CD4-positive, alpha-beta T cell (primary cell): Measurements from ENCODE around the gene MACROD2. TPM values are rescaled to one million over a fixed set of nuclear protein-coding genes. Genes with fewer than 3 reads are reported as not detected.

Experiments
- ATAC-seq: fragments of 200-7000 bp; cut with Tn5 transposase; one replicate; pipeline ENCODE4 v1.10.0; 2022; ENCODE audit warnings: mild to moderate bottlenecking; ENCODE audit not compliant: poor library complexity
- CTCF ChIA-PET: fragments of 350-600 bp; sonication (Branson Sonifier 250); formaldehyde crosslinking; loops from one replicate; lab custom pipeline; 2021; ENCODE audit warnings: antibody characterized with exemption, inconsistent platforms; lab: Charles Lee
- POLR2A ChIA-PET: fragments of 350-600 bp; sonication (Branson Sonifier 250); formaldehyde crosslinking; loops from one replicate; lab custom pipeline; 2021; ENCODE audit warnings: antibody characterized with exemption, inconsistent platforms; lab: Charles Lee
- DNase-seq, 14 experiments: peaks; one replicate each; pipeline ENCODE4 v3.0.0-alpha.2; 2013 to 2020; ENCODE audit warnings: mixed read lengths in 2 of 14
- H3K27ac ChIP-seq, 2 donors: one replicate each; pipeline versions ENCODE4 v1.5.1 to v1.7.0; 2013; ENCODE audit warnings: low read length in 2 of 2, low read depth in 1 of 2, mild to moderate bottlenecking in 1 of 2
- H3K27me3 ChIP-seq, 2 experiments: 1 replicate in 1 of 2; 2 replicates in 1 of 2; pipeline versions ENCODE4 v1.6.1 to v1.7.0; 2013; ENCODE audit warnings: low read length in 2 of 2, control low read depth in 1 of 2, mild to moderate bottlenecking in 1 of 2, moderate library complexity in 1 of 2; ENCODE audit not compliant: insufficient read depth in 2 of 2, control insufficient read depth in 1 of 2
- H3K36me3 ChIP-seq: one replicate; pipeline ENCODE4 v1.6.1; 2013; ENCODE audit warnings: low read length, control low read depth; ENCODE audit not compliant: insufficient read depth
- H3K4me1 ChIP-seq: one replicate; pipeline ENCODE4 v1.6.1; 2013; ENCODE audit warnings: low read length, control low read depth; ENCODE audit not compliant: insufficient read depth
- H3K4me3 ChIP-seq: one replicate; pipeline ENCODE4 v1.5.1; 2013; ENCODE audit warnings: mild to moderate bottlenecking, low read length, moderate library complexity
- H3K9me3 ChIP-seq, 2 experiments: 1 replicate in 1 of 2; 2 replicates in 1 of 2; pipeline versions ENCODE4 v1.6.1 to v1.7.0; 2013; ENCODE audit warnings: low read length in 2 of 2, mild to moderate bottlenecking in 2 of 2, control low read depth in 1 of 2, moderate library complexity in 1 of 2; ENCODE audit not compliant: control insufficient read depth in 1 of 2, insufficient read depth in 1 of 2
- H3K27ac Mint-ChIP-seq: one replicate; pipeline ENCODE4 v1.8.0; 2020; ENCODE audit warnings: mixed read lengths
- H3K27me3 Mint-ChIP-seq: one replicate; pipeline ENCODE4 v1.8.0; 2021; ENCODE audit warnings: mixed read lengths
- H3K36me3 Mint-ChIP-seq: one replicate; pipeline ENCODE4 v1.8.0; 2021; ENCODE audit warnings: low read depth, mixed read lengths
- H3K4me1 Mint-ChIP-seq: one replicate; pipeline ENCODE4 v1.8.0; 2021; ENCODE audit warnings: low read depth, mixed read lengths
- H3K4me3 Mint-ChIP-seq: one replicate; pipeline ENCODE4 v1.8.0; 2020; ENCODE audit warnings: mild to moderate bottlenecking, mixed read lengths
- H3K9me3 Mint-ChIP-seq: one replicate; pipeline ENCODE4 v1.8.0; 2020; ENCODE audit warnings: mixed read lengths
- intact Hi-C, 2 experiments: fragments of 100-400 bp; cut with DNase I in 1 of 2; cut with micrococcal nuclease in 1 of 2; formaldehyde crosslinking; loops; one replicate each; pipeline versions ENCODE4 v1.15.1 to v1.9.0; 2023 to 2025; cut with DNase I, micrococcal nuclease
- total RNA-seq, 174 experiments: library from RNA in 2 of 174; stranded (reverse) in 2 of 174; gene quantifications; one replicate each; pipeline ENCODE4 v1.2.3 and lab custom pipeline; 2021 to 2026
- TF ChIP-seq, protein P1 (sequence below): fragments of 200-600 bp; IDR thresholded peaks from one replicate; pipeline ENCODE4 v1.8.0; 2022; ENCODE audit warnings: antibody characterized with exemption, mild to moderate bottlenecking

The MACROD2 gene
- total RNA-seq, 2 experiments from 2014 or later = not detected

DNA sequence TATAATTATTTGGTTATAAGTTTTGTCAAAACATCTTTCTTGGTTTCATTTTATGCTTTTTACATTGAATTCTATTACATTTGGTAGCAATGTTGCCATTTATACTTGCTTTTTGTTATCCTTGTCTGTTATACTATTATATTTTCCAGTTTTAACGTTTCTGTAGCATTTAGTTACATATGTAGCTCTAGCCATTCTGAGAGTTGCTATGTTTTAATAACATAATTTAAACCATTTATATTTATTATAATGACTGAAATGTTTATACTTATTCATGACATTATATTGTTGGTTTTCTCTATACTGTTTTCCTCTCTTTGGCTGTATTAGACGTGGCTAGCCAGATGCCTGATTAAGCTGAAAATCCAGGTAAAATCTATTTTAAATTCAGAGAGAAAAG lies 594.1 kb downstream of the MACROD2 start:
- no peak overlapping the region for H3K4me3 ChIP-seq
- no peak overlapping the region for H3K27ac Mint-ChIP-seq
- POLR2A ChIA-PET = no interaction called here
- H3K9me3 ChIP-seq = peaks cover 0 to 3% of the 10 kb centered on the region in 2 experiments
- intact Hi-C loops = no loop called here
- ATAC-seq = no peak
- DNase-seq = no peak
- H3K27me3 Mint-ChIP-seq = no peaks in the 10 kb centered on the region
- H3K4me3 Mint-ChIP-seq = no peak overlapping the region
- TF ChIP-seq, protein P1, sequence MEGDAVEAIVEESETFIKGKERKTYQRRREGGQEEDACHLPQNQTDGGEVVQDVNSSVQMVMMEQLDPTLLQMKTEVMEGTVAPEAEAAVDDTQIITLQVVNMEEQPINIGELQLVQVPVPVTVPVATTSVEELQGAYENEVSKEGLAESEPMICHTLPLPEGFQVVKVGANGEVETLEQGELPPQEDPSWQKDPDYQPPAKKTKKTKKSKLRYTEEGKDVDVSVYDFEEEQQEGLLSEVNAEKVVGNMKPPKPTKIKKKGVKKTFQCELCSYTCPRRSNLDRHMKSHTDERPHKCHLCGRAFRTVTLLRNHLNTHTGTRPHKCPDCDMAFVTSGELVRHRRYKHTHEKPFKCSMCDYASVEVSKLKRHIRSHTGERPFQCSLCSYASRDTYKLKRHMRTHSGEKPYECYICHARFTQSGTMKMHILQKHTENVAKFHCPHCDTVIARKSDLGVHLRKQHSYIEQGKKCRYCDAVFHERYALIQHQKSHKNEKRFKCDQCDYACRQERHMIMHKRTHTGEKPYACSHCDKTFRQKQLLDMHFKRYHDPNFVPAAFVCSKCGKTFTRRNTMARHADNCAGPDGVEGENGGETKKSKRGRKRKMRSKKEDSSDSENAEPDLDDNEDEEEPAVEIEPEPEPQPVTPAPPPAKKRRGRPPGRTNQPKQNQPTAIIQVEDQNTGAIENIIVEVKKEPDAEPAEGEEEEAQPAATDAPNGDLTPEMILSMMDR = no peak
- H3K36me3 Mint-ChIP-seq = no peaks in the 10 kb centered on the region
- H3K27me3 ChIP-seq = no peaks in the 10 kb centered on the region
- H3K4me1 ChIP-seq = no peaks in the 10 kb centered on the region
- CTCF ChIA-PET = no interaction called here
- H3K9me3 Mint-ChIP-seq = peaks cover 10% of the 10 kb centered on the region
- no peaks in the 10 kb centered on the region for H3K36me3 ChIP-seq
- H3K4me1 Mint-ChIP-seq = no peaks in the 10 kb centered on the region
- H3K27ac ChIP-seq = no peak overlapping the region

DNA sequence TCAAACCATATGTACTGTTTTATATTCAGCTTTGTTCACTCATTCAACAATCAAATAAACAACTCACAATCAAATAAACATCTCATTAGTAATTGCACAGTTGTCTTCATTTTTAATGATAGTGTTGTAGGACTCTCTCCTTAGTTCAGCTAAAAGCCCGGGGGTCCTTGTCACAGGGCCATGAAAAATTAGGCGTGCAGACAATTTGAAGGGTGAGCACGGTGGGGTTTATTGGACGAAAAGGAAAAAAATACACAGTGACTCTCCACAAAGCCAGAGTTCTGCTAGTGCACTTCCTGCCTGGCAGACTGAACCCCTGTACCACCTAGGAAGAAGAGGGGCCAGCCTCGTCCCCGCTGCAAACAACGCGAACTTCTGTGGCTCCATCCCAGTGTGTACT lies 599.7 kb downstream of the MACROD2 start:
- Histone ChIP-seq H3K27ac (no peak overlapping the region), H3K4me1 (no peaks in the 10 kb centered on the region), H3K4me3 (no peak overlapping the region), H3K36me3 (no peaks in the 10 kb centered on the region), H3K27me3 (no peaks in the 10 kb centered on the region), H3K9me3 (peaks cover 0 to 10% of the 10 kb centered on the region in 2 experiments)
- ATAC-seq (no peak), DNase-seq (no peak)
- no peak overlapping the region for H3K27ac Mint-ChIP-seq
- H3K9me3 Mint-ChIP-seq = peaks cover 9% of the 10 kb centered on the region
- H3K4me3 Mint-ChIP-seq = no peak overlapping the region
- TF ChIP-seq, protein P1 = no peak
- no peaks in the 10 kb centered on the region for H3K4me1 Mint-ChIP-seq
- CTCF ChIA-PET = no interaction called here
- no peaks in the 10 kb centered on the region for H3K27me3 Mint-ChIP-seq
- POLR2A ChIA-PET = no interaction called here
- no peaks in the 10 kb centered on the region for H3K36me3 Mint-ChIP-seq
- intact Hi-C loops = no loop called here

DNA sequence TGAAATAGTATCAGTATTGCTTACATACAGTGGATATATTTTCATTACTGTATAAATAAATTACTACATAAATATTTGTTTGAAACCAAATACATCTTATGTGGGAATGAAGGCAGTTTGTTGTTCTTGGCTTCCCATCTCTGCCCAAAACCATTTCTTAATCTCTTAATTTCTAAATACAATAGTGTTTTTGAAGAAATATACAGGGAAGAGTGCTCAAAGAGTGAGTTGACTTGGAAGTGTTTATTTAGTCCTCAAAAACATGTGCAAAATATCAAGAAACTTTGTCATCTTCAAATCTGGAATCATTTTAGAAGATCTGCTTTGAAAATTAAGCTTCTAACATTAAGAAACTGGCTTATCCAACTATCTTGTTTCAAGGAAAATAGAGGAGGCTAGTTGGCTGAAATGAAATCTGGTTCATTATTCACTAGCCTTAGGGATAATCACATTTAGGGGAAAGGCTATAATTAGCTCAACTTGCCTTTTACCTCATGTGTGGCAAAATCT lies 601.9 kb downstream of the MACROD2 start:
- CTCF ChIA-PET = no interaction called here
- H3K4me1 ChIP-seq = no peaks in the 10 kb centered on the region
- H3K9me3 ChIP-seq = peaks cover 0 to 9% of the 10 kb centered on the region in 2 experiments
- no peak for ATAC-seq
- TF ChIP-seq, protein P1 = no peak
- H3K27ac ChIP-seq = no peak overlapping the region
- H3K36me3 Mint-ChIP-seq = no peaks in the 10 kb centered on the region
- H3K27me3 ChIP-seq = no peaks in the 10 kb centered on the region
- no peaks in the 10 kb centered on the region for H3K4me1 Mint-ChIP-seq
- DNase-seq = no peak
- intact Hi-C loops = no loop called here
- H3K27me3 Mint-ChIP-seq = no peaks in the 10 kb centered on the region
- H3K4me3 Mint-ChIP-seq = no peak overlapping the region
- H3K27ac Mint-ChIP-seq = no peak overlapping the region
- H3K4me3 ChIP-seq = no peak overlapping the region
- H3K9me3 Mint-ChIP-seq = peaks cover 4% of the 10 kb centered on the region
- H3K36me3 ChIP-seq = no peaks in the 10 kb centered on the region
- POLR2A ChIA-PET = no interaction called here
